Left lobe of liver (tissue), 2 donors: ENCODE results near the gene NME8. TPM values are rescaled to one million over a fixed set of nuclear protein-coding genes. Genes with fewer than 3 reads are reported as not detected.

Source experiments
- ATAC-seq: fragments of 200-7000 bp; cut with Tn5 transposase; one replicate; pipeline ENCODE4 v1.9.1; 2020; ENCODE audit warnings: mild to moderate bottlenecking, moderate library complexity
- DNase-seq: peaks from one replicate; pipeline ENCODE4 v3.0.0-alpha.2; 2020; ENCODE audit warnings: low spot score
- total RNA-seq: library from RNA; stranded (reverse); gene quantifications from one replicate; pipeline ENCODE4 v1.2.1, GENCODE V29; 2021
- donor health status: DM: no; HTN: no; CAD: no; lungs with moderate emphysema.
- donor health status: DM: no; HTN: yes; CAD: no.

NME8 gene
- total RNA-seq, 1 donor from 2014 or later = not detected

- DNase-seq (no peak), ATAC-seq (no peak)
These were observed 82.0 kb downstream of the NME8 start for GRCh38 chr7:37930226-37930948.

DNA sequence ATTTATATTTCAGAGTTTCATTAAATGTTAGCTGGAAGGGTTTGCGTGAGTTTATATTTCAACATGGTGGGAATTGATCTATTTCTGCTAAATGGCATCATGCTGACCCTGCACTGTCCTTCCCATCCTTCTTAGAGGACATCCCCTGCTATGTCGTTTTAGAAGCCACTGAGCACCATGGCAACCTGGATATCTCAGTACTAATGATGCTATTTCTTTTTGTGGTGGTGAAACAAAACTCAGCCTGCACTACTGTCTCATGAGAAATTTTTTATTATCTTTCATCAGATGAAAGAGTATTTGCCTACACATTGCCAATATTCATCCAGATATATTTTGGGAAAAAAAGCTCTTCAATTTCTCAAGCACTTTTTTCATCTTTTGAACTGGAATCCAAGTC is 84.1 kb downstream of the NME8 start:
- no peak for DNase-seq
- ATAC-seq = no peak

GRCh38 chr7:37933018-37933566 is 84.7 kb downstream of the NME8 start:
- DNase-seq (no peak), ATAC-seq (no peak)

DNA sequence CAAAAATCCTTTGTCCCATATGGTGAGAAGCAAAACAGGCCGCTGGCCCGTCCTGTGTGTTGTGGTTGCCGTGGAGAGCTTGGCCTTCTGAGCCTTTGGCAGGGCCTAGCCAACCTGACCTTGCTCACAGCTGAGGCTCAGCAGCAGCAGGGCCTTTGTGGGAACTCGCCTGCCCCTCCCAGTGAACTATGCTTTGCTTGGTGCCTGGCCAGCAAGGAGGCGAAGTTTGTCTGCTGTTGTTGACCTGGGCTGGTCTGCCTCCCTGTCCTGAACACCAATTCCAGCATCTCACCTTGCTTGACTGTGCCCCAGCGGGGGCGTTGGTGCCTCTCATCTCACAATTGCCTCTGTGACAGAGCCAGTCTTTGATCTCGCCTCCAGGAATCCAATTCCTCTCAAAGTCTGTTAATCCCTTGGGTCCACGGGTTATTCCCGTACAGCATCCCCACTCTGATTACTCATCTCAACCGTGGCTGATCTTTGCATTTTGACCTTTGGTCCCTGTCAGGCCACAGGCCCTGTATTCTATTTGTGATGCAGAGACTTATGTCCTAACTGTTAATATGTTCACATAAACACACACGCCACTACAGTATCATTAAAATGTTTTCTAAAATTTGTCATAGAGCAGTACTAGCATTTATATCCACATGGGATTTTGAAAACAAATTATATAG is 94.7 kb downstream of the NME8 start:
- peak; percentile 97 for ATAC-seq
- DNase-seq = peak; percentile 83

DNA sequence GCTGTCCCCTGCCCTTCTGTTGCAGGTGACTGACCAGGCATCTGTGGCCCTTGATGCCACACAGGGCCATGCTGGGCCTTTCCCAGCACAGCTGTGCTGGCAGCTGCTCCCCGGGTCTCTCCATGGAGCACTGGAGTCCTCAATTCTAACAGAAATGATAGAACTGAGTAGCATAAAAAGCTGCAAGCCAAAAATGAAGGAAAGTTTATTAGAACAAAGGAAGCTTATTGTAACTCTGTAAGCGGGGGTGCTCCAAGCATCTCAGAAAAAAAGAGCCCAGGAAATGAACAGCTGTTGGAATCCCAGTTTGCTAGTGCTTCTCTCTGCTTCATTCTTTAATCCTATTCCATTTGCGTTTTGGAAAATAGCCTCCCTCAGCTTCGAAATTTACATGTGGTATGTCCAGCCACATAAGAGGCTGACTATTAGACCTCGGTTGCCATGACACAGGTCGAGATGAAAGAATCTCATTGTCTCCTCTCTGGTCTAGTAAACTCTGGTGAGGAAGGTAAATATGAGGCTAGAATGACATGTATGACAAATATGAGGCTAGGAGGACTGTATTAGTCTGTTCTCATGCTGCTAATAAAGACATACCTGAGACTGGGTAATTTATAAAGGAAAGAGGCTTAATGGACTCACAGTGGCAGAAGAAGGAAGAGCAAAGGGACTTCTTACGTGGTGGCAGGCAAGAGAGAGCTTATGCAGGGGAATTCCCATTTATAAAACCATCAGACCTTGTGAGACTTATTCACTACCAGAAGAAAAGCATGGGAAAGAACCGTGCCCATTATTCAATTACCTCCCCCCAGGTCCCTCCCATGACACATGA is 95.7 kb downstream of the NME8 start:
- DNase-seq = no peak
- no peak for ATAC-seq

GRCh38 chr7:37944737-37945054 is 96.3 kb downstream of the NME8 start:
- ATAC-seq = no peak
- DNase-seq = no peak

GRCh38 chr7:37945336-37945735 is 96.9 kb downstream of the NME8 start:
- DNase-seq = no peak
- no peak for ATAC-seq

- no peak for ATAC-seq
- DNase-seq = no peak
These were observed 98.9 kb downstream of the NME8 start for GRCh38 chr7:37947138-37947940.

GRCh38 chr7:37947941-37948210 is 99.5 kb downstream of the NME8 start:
- DNase-seq (no peak), ATAC-seq (no peak)

Other genes starting within 250 kb of the NME8 start
- not detected for gene GPR141, start 164.8 kb upstream of the NME8 start, total RNA-seq
- 0.05 TPM for gene SFRP4, start 68.2 kb downstream of the NME8 start, total RNA-seq
- gene EPDR1, start 72.0 kb downstream of the NME8 start, total RNA-seq = 7.9 TPM